VCaP (cell line): Measurements from ENCODE around the gene KLF11.

Experiments used
- H3K27ac ChIP-seq: fragments of 450-650 bp; 2 replicates; pipeline ENCODE4 v1.5.1; 2017
- CTCF ChIP-seq: fragments of 450-650 bp; conservative IDR thresholded peaks from 2 replicates; pipeline ENCODE4 v1.5.1; 2017; ENCODE audit warnings: mild to moderate bottlenecking, moderate library complexity

Gene KLF11

GRCh38 chr2:10022966-10023662 lies 20.2 kb upstream of the KLF11 start:
- H3K27ac ChIP-seq, result no peak overlapping the region
- TF ChIP-seq CTCF, result no peak

GRCh38 chr2:10026940-10027569 lies 16.3 kb upstream of the KLF11 start:
- H3K27ac ChIP-seq, result no peak overlapping the region
- TF ChIP-seq CTCF, result no peak

- TF ChIP-seq CTCF, result no peak
- H3K27ac ChIP-seq, result no peak overlapping the region
These were observed 15.6 kb upstream of the KLF11 start for GRCh38 chr2:10027660-10028330.

- H3K27ac ChIP-seq, result no peak overlapping the region
- no peak for TF ChIP-seq CTCF
These were observed 14.9 kb upstream of the KLF11 start for GRCh38 chr2:10028407-10028987.

- TF ChIP-seq CTCF, result no peak
- no peak overlapping the region for H3K27ac ChIP-seq
These were observed 14.1 kb upstream of the KLF11 start for GRCh38 chr2:10028988-10029874.

- H3K27ac ChIP-seq, result no peak overlapping the region
- TF ChIP-seq CTCF, result no peak
These were observed 13.5 kb upstream of the KLF11 start for GRCh38 chr2:10029875-10030223.
